Activated T-cell treated with anti-CD3 and anti-CD28 coated beads, Interleukin-2, amount 50 U/mL, for 4 hours (primary cell): Measurements from ENCODE around the gene PLEKHA5. TPM values are rescaled to one million over a fixed set of nuclear protein-coding genes. Genes with fewer than 3 reads are reported as not detected.

ENCODE experiments used
- ATAC-seq, 2 donors: fragments of 200-7000 bp; cut with Tn5 transposase; one replicate each; pipeline ENCODE4 v1.10.0; 2021
- DNase-seq: peaks from one replicate; pipeline ENCODE4 v3.0.0-alpha.2; 2020
- H3K27me3 Mint-ChIP-seq: one replicate; pipeline ENCODE4 v1.8.0; 2021; ENCODE audit warnings: low read depth, mixed read lengths
- H3K36me3 Mint-ChIP-seq: one replicate; pipeline ENCODE4 v1.8.0; 2022; ENCODE audit warnings: mixed read lengths; ENCODE audit not compliant: insufficient read depth
- H3K4me1 Mint-ChIP-seq: one replicate; pipeline ENCODE4 v1.8.0; 2021; ENCODE audit warnings: low read depth, mixed read lengths
- H3K4me3 Mint-ChIP-seq: one replicate; pipeline ENCODE4 v1.8.0; 2021; ENCODE audit warnings: mild to moderate bottlenecking, moderate library complexity, mixed read lengths
- H3K9me3 Mint-ChIP-seq: one replicate; pipeline ENCODE4 v1.8.0; 2021; ENCODE audit warnings: mixed read lengths
- total RNA-seq, 3 donors: library from RNA; stranded (reverse); gene quantifications; one replicate each; pipeline ENCODE4 v1.2.1, GENCODE V29; 2021

PLEKHA5 gene
- total RNA-seq, 3 donors from 2014 or later = 0.66 to 2.9 (median 2.0) TPM

DNA sequence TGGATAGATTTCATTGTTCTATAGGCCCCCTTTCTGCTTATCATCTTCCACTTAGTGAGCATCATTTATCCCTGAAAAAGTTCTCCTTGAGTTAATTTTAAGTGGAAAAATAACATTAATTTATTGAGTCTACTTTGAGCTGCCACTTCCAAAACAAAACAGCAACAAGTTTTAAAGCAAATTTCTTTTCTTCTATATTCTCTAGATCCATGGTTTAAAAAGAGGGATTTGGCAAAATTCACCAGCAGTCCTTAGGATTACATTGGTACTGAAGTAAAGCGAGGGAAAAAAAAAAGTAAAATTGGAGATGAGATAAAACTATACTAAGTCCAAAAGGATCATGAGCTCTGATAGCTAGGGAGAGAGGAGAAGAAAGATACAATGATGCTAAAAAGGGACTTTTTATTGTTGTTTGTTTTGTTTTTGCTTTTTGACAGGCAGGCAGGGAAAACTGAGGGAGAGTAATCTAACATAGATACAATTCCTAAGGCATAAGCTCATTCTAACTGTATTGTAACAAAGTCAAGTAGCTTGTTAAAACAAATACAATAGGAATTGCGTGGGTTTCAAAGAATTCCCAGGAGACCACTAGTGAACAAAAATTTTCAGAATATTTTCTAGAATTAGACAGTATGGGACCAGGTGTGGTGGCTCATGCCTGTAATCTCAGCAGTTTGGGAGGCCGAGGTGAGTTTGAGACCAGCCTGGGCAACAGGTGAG, 19.2 kb upstream of the PLEKHA5 start:
- no peak for DNase-seq
- no peaks in the 10 kb centered on the region for H3K36me3 Mint-ChIP-seq
- H3K9me3 Mint-ChIP-seq = no peaks in the 10 kb centered on the region
- H3K4me1 Mint-ChIP-seq = no peaks in the 10 kb centered on the region
- no peak overlapping the region for H3K4me3 Mint-ChIP-seq
- H3K27me3 Mint-ChIP-seq = no peaks in the 10 kb centered on the region
- ATAC-seq = no peak

DNA sequence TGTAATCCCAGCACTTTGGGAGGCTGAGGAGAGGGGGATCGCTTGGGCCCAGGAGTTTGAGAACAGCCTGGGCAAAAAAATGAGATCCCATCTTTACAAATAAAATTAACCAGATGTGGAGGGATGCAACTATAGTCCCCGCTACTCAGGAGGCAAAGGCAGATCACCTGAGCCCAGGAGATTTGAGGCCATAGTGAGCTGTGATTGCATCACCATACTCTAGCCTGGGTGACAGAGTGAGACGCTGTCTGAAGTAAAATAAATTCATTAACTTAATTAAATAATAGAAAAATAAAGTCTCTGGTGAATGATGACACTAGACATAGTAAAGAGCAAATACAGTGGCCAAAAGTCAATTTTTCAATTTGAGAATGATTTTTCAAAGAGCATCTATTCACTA, 16.1 kb upstream of the PLEKHA5 start:
- ATAC-seq (no peak), DNase-seq (no peak)
- Mint-ChIP-seq H3K27me3 (no peaks in the 10 kb centered on the region), H3K4me3 (no peak overlapping the region), H3K9me3 (no peaks in the 10 kb centered on the region), H3K4me1 (no peaks in the 10 kb centered on the region), H3K36me3 (no peaks in the 10 kb centered on the region)

- no peaks in the 10 kb centered on the region for H3K36me3 Mint-ChIP-seq
- no peak overlapping the region for H3K4me3 Mint-ChIP-seq
- H3K4me1 Mint-ChIP-seq = no peaks in the 10 kb centered on the region
- H3K27me3 Mint-ChIP-seq = no peaks in the 10 kb centered on the region
- ATAC-seq = no peak
- no peaks in the 10 kb centered on the region for H3K9me3 Mint-ChIP-seq
- DNase-seq = no peak
Measured at GRCh38 chr12:19115285-19115684, 14.2 kb upstream of the PLEKHA5 start.

- Mint-ChIP-seq H3K27me3 (peaks cover 3% of the 10 kb centered on the region), H3K36me3 (no peaks in the 10 kb centered on the region), H3K4me1 (no peaks in the 10 kb centered on the region), H3K9me3 (no peaks in the 10 kb centered on the region), H3K4me3 (no peak overlapping the region)
- DNase-seq (no peak), ATAC-seq (no peak)
Measured at GRCh38 chr12:19119440-19119839, 10.1 kb upstream of the PLEKHA5 start.

DNA sequence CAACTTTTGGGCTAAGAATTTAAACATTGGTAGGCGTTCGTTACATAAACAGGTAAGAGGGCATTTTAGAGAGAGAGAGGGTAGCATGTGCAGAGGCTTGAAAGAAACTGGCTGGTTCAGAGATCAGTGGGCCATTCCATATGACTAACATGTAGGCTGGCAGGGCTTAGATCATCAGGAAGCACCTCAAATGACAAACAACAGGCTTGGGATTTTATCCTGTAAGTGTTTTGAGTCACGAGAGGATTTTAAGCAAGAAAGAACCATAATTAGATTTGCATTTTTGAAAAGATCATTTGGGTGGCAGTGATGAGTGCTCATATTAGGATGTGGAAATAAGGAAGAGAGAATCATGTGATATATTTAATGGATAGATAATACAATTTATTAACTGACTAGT, 8.7 kb upstream of the PLEKHA5 start:
- no peak for ATAC-seq
- Mint-ChIP-seq H3K36me3 (no peaks in the 10 kb centered on the region), H3K4me3 (no peak overlapping the region), H3K4me1 (peaks cover 2% of the 10 kb centered on the region), H3K27me3 (peaks cover 3% of the 10 kb centered on the region), H3K9me3 (no peaks in the 10 kb centered on the region)
- DNase-seq = no peak

- no peak for ATAC-seq
- no peaks in the 10 kb centered on the region for H3K36me3 Mint-ChIP-seq
- DNase-seq = no peak
- H3K9me3 Mint-ChIP-seq = no peaks in the 10 kb centered on the region
- peaks cover 3% of the 10 kb centered on the region for H3K27me3 Mint-ChIP-seq
- peaks cover 2% of the 10 kb centered on the region for H3K4me1 Mint-ChIP-seq
- no peak overlapping the region for H3K4me3 Mint-ChIP-seq
Measured at GRCh38 chr12:19121449-19122018, 8.0 kb upstream of the PLEKHA5 start.

DNA sequence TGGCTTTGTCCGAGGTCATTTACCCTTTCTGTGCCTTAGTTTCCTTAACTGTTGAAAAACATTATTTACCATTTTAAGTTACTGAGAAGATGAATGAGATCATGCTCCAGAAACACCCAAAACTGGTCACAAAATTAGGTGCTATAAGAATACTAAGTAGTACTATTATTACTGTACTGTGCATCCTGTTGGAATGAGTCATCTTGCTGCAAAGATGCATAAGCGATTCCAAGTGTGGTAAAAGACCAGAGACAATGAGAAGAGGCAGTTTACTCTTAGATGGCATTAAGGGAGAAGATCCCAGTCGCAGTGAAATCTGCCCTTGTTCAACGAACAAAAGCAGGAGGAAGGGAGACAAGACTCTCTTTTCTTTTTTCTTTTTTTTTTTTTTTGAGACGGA, 4.2 kb upstream of the PLEKHA5 start:
- H3K36me3 Mint-ChIP-seq = peaks cover 2% of the 10 kb centered on the region
- peak overlapping the region; percentile 1 for H3K4me3 Mint-ChIP-seq
- DNase-seq (no peak), ATAC-seq (peak in 1 of 2 donors; percentile 23)
- H3K9me3 Mint-ChIP-seq = peaks cover 12% of the 10 kb centered on the region
- H3K27me3 Mint-ChIP-seq = peaks cover 14% of the 10 kb centered on the region
- peaks cover 4% of the 10 kb centered on the region for H3K4me1 Mint-ChIP-seq

DNA sequence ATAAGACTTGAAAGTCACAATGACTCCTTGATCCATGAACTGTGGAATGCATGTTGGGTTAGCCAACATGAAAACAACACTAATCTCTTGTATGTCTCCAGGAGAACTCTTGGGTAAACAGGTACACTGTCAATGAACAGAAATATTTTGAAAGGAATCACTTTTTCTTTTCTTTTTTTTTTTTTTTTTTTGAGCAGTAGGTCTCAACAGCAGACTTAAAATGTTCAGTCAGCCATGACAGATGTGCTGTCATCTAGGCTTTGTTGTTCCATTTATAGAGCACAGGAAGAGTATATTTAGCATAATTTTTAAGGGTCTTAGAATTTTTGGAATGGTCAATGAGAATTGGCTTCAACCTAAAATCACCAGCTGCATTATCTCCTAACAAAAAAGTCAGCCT, 2.3 kb upstream of the PLEKHA5 start:
- Mint-ChIP-seq H3K9me3 (peaks cover 12% of the 10 kb centered on the region), H3K36me3 (peaks cover 2% of the 10 kb centered on the region), H3K4me3 (no peak overlapping the region), H3K27me3 (peaks cover 26% of the 10 kb centered on the region), H3K4me1 (peaks cover 16% of the 10 kb centered on the region)
- no peak for DNase-seq
- no peak for ATAC-seq

GRCh38 chr12:19128485-19128884, 1.0 kb upstream of the PLEKHA5 start:
- Mint-ChIP-seq H3K36me3 (peaks cover 2% of the 10 kb centered on the region), H3K27me3 (peaks cover 31% of the 10 kb centered on the region), H3K4me3 (peak overlapping the region; percentile 72), H3K9me3 (peaks cover 12% of the 10 kb centered on the region), H3K4me1 (peaks cover 16% of the 10 kb centered on the region)
- no peak for ATAC-seq
- DNase-seq = no peak

DNA sequence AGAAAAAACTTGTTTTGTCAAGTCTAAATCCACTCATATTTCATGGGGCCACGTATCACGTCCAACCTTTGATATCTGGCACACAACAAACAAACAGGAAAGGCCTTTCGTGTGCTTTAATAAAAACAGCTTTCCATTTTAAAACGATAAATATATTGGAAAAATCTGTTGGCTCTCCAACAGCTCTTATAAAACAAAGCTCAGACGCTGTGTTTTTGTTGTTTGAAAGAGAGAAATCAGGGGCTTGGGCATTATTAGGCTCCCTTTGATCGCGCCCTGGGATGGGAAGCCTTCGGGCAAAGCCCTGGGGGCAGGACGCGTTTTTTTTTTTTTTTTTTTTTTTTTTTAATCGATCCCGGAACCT, 429 bp upstream of the PLEKHA5 start:
- Mint-ChIP-seq H3K4me1 (peaks cover 16% of the 10 kb centered on the region), H3K36me3 (peaks cover 2% of the 10 kb centered on the region), H3K9me3 (peaks cover 12% of the 10 kb centered on the region), H3K4me3 (peak overlapping the region; percentile 72), H3K27me3 (peaks cover 31% of the 10 kb centered on the region)
- ATAC-seq (no peak), DNase-seq (no peak)

- DNase-seq = peak; percentile 4
- ATAC-seq = peak; percentile 24 to 31
- Mint-ChIP-seq H3K4me3 (peak overlapping the region; percentile 84), H3K36me3 (peaks cover 2% of the 10 kb centered on the region), H3K9me3 (peaks cover 12% of the 10 kb centered on the region), H3K4me1 (peaks cover 15% of the 10 kb centered on the region), H3K27me3 (peaks cover 31% of the 10 kb centered on the region)
Measured at GRCh38 chr12:19130224-19131024, 891 bp downstream of the PLEKHA5 start.

- no peak for DNase-seq
- Mint-ChIP-seq H3K4me3 (peak overlapping the region; percentile 84), H3K4me1 (peaks cover 15% of the 10 kb centered on the region)
Measured at GRCh38 chr12:19131025-19131444, 1.5 kb downstream of the PLEKHA5 start.

DNA sequence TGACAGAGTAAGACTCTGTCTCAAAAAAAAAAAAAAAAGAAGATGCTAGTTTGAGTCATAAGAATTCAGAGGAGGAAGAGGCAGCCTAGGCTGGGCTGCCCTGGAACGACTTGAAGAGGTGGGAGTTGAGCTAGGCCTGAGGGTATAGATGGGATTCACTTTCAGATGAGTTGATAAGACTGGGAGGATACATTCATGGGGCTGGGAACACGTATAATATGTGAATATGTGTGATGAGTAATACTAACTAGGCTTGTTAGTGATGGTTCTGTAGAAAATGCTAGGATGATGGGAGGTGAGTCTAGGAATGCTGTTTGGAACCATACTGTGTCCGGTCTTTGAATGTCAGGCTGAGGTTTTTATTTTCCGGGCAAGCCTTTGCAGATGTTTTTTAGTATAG, 9.0 kb downstream of the PLEKHA5 start:
- no peak for ATAC-seq
- DNase-seq = no peak
- Mint-ChIP-seq H3K36me3 (no peaks in the 10 kb centered on the region), H3K4me1 (no peaks in the 10 kb centered on the region), H3K4me3 (no peak overlapping the region), H3K9me3 (no peaks in the 10 kb centered on the region), H3K27me3 (no peaks in the 10 kb centered on the region)

More at GRCh38 chr12:19131025-19131444, 1.5 kb downstream of the PLEKHA5 start:
- H3K9me3 Mint-ChIP-seq = peaks cover 12% of the 10 kb centered on the region
- H3K27me3 Mint-ChIP-seq = peaks cover 31% of the 10 kb centered on the region
- no peak for ATAC-seq
- H3K36me3 Mint-ChIP-seq = peaks cover 2% of the 10 kb centered on the region

- ATAC-seq (no peak), DNase-seq (no peak)
- no peak overlapping the region for H3K4me3 Mint-ChIP-seq
- H3K36me3 Mint-ChIP-seq = no peaks in the 10 kb centered on the region
- no peaks in the 10 kb centered on the region for H3K27me3 Mint-ChIP-seq
- H3K4me1 Mint-ChIP-seq = no peaks in the 10 kb centered on the region
- H3K9me3 Mint-ChIP-seq = no peaks in the 10 kb centered on the region
Measured at GRCh38 chr12:19138956-19139355, 9.4 kb downstream of the PLEKHA5 start.
